ENCODE measurements around the gene SCUBE2. TPM values are rescaled to one million over a fixed set of nuclear protein-coding genes. Genes with fewer than 3 reads are reported as not detected.

Gene SCUBE2
- total RNA-seq, 1 experiment from 2014 or later: 0.18 TPM

GRCh38 chr11:9059406-9059805, 32.0 kb downstream of the SCUBE2 start:
- ChIA-PET POLR2A (ENCODE audit: unreplicated experiment) (no interaction called here), CTCF (no interaction called here)
- H3K4me3 ChIP-seq (ENCODE audit: low read length): no peak overlapping the region
- H3K4me1 ChIP-seq (ENCODE audit: insufficient read depth, low read length): no peaks in the 10 kb centered on the region
- no peak overlapping the region for H2AFZ ChIP-seq (ENCODE audit: low read length)
- no peaks in the 10 kb centered on the region for H3K9me2 ChIP-seq (replicated peaks; ENCODE audit: low read length)
- no peaks in the 10 kb centered on the region for H3K36me3 ChIP-seq (ENCODE audit: low read depth, low read length)
- H3K27ac ChIP-seq (ENCODE audit: low read length): no peak overlapping the region
- no peak overlapping the region for H3K4me2 ChIP-seq (ENCODE audit: low read length)
- no peak overlapping the region for H3K9ac ChIP-seq (ENCODE audit: low read length)
- no peaks in the 10 kb centered on the region for H3K79me2 ChIP-seq (ENCODE audit: low read length)
- TF ChIP-seq CTCF (conservative IDR thresholded peaks at IDR 0.05; ENCODE audit: low read depth, low read length): no peak
- TF ChIP-seq EZH2 (IDR thresholded peaks at IDR 0.05; ENCODE audit: low read length, unreplicated experiment): no peak
- no peak for TF ChIP-seq EZH2phosphoT487 (IDR thresholded peaks at IDR 0.05; ENCODE audit: borderline replicate concordance, low read length)
- no peaks in the 10 kb centered on the region for H4K20me1 ChIP-seq (ENCODE audit: low read length)
- no TSS peak for BruUV-seq (replicated peaks)
- H3F3A ChIP-seq (ENCODE audit: low read length, unreplicated experiment): no peaks in the 10 kb centered on the region
- ATAC-seq (no peak), DNase-seq (no peak)
- no peaks in the 10 kb centered on the region for H3K27me3 ChIP-seq (ENCODE audit: low read length)
- intact Hi-C loops (cut with micrococcal nuclease): no loop called here
- no peaks in the 10 kb centered on the region for H3K9me3 ChIP-seq (ENCODE audit: low read length)

DNA sequence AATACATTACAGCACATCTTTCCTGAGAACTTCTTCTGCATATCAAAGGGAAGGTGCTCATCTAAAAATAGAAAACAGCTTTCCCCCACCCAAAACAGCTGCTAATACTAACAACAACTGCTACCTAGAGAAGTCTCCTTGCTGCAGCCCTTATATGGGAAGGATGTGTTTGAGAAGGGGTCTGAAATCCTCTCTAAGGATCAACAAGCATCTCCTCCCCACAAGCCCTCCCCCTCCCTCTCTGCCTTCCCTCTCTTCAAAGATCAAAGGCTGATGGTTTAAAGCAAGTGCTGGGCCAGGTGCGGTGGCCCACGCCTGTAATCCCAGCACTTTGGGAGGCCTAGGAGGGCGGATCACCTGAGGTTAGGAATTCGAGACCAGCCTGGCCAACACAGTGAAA, 33.5 kb downstream of the SCUBE2 start:
- no peak for DNase-seq
- H3K79me2 ChIP-seq (ENCODE audit: low read length): no peaks in the 10 kb centered on the region
- no peak for ATAC-seq
- intact Hi-C loops (cut with micrococcal nuclease): no loop called here
- POLR2A ChIA-PET (ENCODE audit: unreplicated experiment): no interaction called here
- no peaks in the 10 kb centered on the region for H3K9me2 ChIP-seq (replicated peaks; ENCODE audit: low read length)
- TF ChIP-seq CTCF (conservative IDR thresholded peaks at IDR 0.05; ENCODE audit: low read depth, low read length): no peak
- no peak for TF ChIP-seq EZH2 (IDR thresholded peaks at IDR 0.05; ENCODE audit: low read length, unreplicated experiment)
- no peak for TF ChIP-seq EZH2phosphoT487 (IDR thresholded peaks at IDR 0.05; ENCODE audit: borderline replicate concordance, low read length)
- no peaks in the 10 kb centered on the region for H3F3A ChIP-seq (ENCODE audit: low read length, unreplicated experiment)
- H3K27me3 ChIP-seq (ENCODE audit: low read length): no peaks in the 10 kb centered on the region
- no peak overlapping the region for H3K4me3 ChIP-seq (ENCODE audit: low read length)
- H3K36me3 ChIP-seq (ENCODE audit: low read depth, low read length): no peaks in the 10 kb centered on the region
- CTCF ChIA-PET: no interaction called here
- BruUV-seq (replicated peaks): no TSS peak
- no peak overlapping the region for H3K4me2 ChIP-seq (ENCODE audit: low read length)
- no peak overlapping the region for H3K27ac ChIP-seq (ENCODE audit: low read length)
- H2AFZ ChIP-seq (ENCODE audit: low read length): no peak overlapping the region
- no peak overlapping the region for H3K9ac ChIP-seq (ENCODE audit: low read length)
- no peaks in the 10 kb centered on the region for H4K20me1 ChIP-seq (ENCODE audit: low read length)
- H3K9me3 ChIP-seq (ENCODE audit: low read length): no peaks in the 10 kb centered on the region
- H3K4me1 ChIP-seq (ENCODE audit: insufficient read depth, low read length): no peaks in the 10 kb centered on the region

DNA sequence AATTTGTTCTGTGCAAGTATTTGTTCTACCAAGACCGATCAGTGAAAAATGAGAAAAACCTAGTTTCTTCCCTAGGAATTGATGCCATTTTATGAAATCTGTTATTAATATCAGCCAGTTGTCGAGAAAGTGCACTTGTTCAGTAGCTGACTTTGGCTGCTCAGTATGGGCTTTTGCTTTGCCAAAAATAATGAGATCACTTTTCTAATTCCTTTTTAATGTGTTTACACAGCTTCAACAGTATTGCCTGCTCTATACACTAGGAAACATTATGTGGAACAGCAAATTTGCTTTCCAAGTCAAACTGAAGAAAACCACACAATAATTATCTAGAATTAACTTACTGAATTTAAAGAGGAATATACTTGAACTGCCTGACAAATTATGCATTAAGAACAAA, 34.4 kb downstream of the SCUBE2 start:
- H3K27me3 ChIP-seq (ENCODE audit: low read length): no peaks in the 10 kb centered on the region
- no peak for DNase-seq
- H3K36me3 ChIP-seq (ENCODE audit: low read depth, low read length): no peaks in the 10 kb centered on the region
- CTCF ChIA-PET: no interaction called here
- no peaks in the 10 kb centered on the region for H3F3A ChIP-seq (ENCODE audit: low read length, unreplicated experiment)
- BruUV-seq (replicated peaks): no TSS peak
- peak; percentile 94 for ATAC-seq
- TF ChIP-seq EZH2 (IDR thresholded peaks at IDR 0.05; ENCODE audit: low read length, unreplicated experiment) (no peak), CTCF (conservative IDR thresholded peaks at IDR 0.05; ENCODE audit: low read depth, low read length) (no peak), EZH2phosphoT487 (IDR thresholded peaks at IDR 0.05; ENCODE audit: borderline replicate concordance, low read length) (no peak)
- H3K79me2 ChIP-seq (ENCODE audit: low read length): no peaks in the 10 kb centered on the region
- H4K20me1 ChIP-seq (ENCODE audit: low read length): no peaks in the 10 kb centered on the region
- intact Hi-C loops (cut with micrococcal nuclease): no loop called here
- no peaks in the 10 kb centered on the region for H3K9me3 ChIP-seq (ENCODE audit: low read length)
- H3K27ac ChIP-seq (ENCODE audit: low read length): no peak overlapping the region
- H3K9ac ChIP-seq (ENCODE audit: low read length): no peak overlapping the region
- H3K4me2 ChIP-seq (ENCODE audit: low read length): no peak overlapping the region
- no peaks in the 10 kb centered on the region for H3K9me2 ChIP-seq (replicated peaks; ENCODE audit: low read length)
- peaks cover 4% of the 10 kb centered on the region; the same call in 1 of the 2 replicates for H3K4me1 ChIP-seq (ENCODE audit: insufficient read depth, low read length)
- H2AFZ ChIP-seq (ENCODE audit: low read length): no peak overlapping the region
- POLR2A ChIA-PET (ENCODE audit: unreplicated experiment): interaction anchor here (0.5 to 0.6 kb wide), 2 partner anchors 11 to 449 kb away, joined by 3 to 5 read pairs; no protein-coding TSS in a partner anchor
- H3K4me3 ChIP-seq (ENCODE audit: low read length): no peak overlapping the region

Data from PC-3 (cell line).